Smooth muscle cell (in vitro differentiated cells): ENCODE data around the gene BCAS3. TPM values are rescaled to one million over a fixed set of nuclear protein-coding genes. Genes with fewer than 3 reads are reported as not detected.

ENCODE experiments used
- DNase-seq: peaks from one replicate; lab custom pipeline; 2025; ENCODE audit not compliant: unreplicated experiment; lab: John Stamatoyannopoulos, UW
- H2AFZ ChIP-seq: fragments of 200-600 bp; sonication (generic); 2 replicates; pipeline ENCODE4 v1.6.0; 2016; ENCODE audit warnings: antibody characterized with exemption, low read depth, mild to moderate bottlenecking
- H3F3A ChIP-seq: fragments of 200-600 bp; sonication (generic); 2 replicates; pipeline ENCODE4 v1.6.0; 2017; ENCODE audit warnings: antibody characterized with exemption, low read depth
- H3K27ac ChIP-seq: fragments of 200-600 bp; sonication (generic); 2 replicates; pipeline ENCODE4 v1.5.1; 2016; ENCODE audit warnings: low read depth, mild to moderate bottlenecking
- H3K27me3 ChIP-seq: fragments of 200-600 bp; sonication (generic); 2 replicates; pipeline ENCODE4 v1.6.1; 2016; ENCODE audit warnings: low read depth, mild to moderate bottlenecking
- H3K36me3 ChIP-seq: fragments of 200-600 bp; sonication (generic); 2 replicates; pipeline ENCODE4 v1.5.1; 2016; ENCODE audit warnings: low read depth
- H3K4me1 ChIP-seq: fragments of 200-600 bp; sonication (generic); 2 replicates; pipeline ENCODE4 v1.5.1; 2016; ENCODE audit warnings: low read depth
- H3K4me2 ChIP-seq: fragments of 200-600 bp; sonication (generic); 2 replicates; pipeline ENCODE4 v1.6.0; 2016; ENCODE audit warnings: mild to moderate bottlenecking
- H3K4me3 ChIP-seq: fragments of 200-600 bp; sonication (generic); 2 replicates; pipeline ENCODE4 v1.5.1; 2016; ENCODE audit warnings: mild to moderate bottlenecking
- H3K79me2 ChIP-seq: fragments of 200-600 bp; sonication (generic); 2 replicates; pipeline ENCODE4 v1.6.0; 2016; ENCODE audit warnings: low read depth, mild to moderate bottlenecking
- H3K9ac ChIP-seq: fragments of 200-600 bp; sonication (generic); 2 replicates; pipeline ENCODE4 v1.6.0; 2016; ENCODE audit warnings: low read depth
- H3K9me3 ChIP-seq: fragments of 200-600 bp; sonication (generic); replicated peaks from 2 replicates; pipeline ENCODE4 v1.5.1; 2016; ENCODE audit warnings: low read depth
- H4K20me1 ChIP-seq: fragments of 200-600 bp; sonication (generic); 2 replicates; pipeline ENCODE4 v1.6.0; 2016; ENCODE audit warnings: low read depth
- WGBS: methylation state at CpG from one replicate; pipeline ENCODE4 v1.1.7; 2016; ENCODE audit warnings: low lambda C conversion rate; 5-methylcytosine and 5-hydroxymethylcytosine counted together
- polyA plus RNA-seq: library from polyadenylated mRNA; unstranded; fragments of >200 nt; fragmentation: Nextera tagmentation; extraction: Ambion mirVana; gene quantifications from 2 replicates; pipeline ENCODE4 v1.2.1, GENCODE V29; 2016
- total RNA-seq: library from RNA; depleted of rRNA; stranded (reverse); fragments of >200 nt; gene quantifications from 2 replicates; pipeline ENCODE4 v1.2.3, GENCODE V29; 2014
- TF ChIP-seq, protein P1 (sequence below): fragments of 200-600 bp; sonication (generic); IDR thresholded peaks from 2 replicates; pipeline ENCODE4 v1.5.1; 2017; ENCODE audit warnings: borderline replicate concordance, mild to moderate bottlenecking, antibody characterized with exemption; ENCODE audit not compliant: insufficient read depth, poor library complexity, severe bottlenecking

Gene BCAS3
- total and polyA plus RNA-seq, 2 experiments from 2014 or later, result 17.2 to 54.5 TPM

DNA sequence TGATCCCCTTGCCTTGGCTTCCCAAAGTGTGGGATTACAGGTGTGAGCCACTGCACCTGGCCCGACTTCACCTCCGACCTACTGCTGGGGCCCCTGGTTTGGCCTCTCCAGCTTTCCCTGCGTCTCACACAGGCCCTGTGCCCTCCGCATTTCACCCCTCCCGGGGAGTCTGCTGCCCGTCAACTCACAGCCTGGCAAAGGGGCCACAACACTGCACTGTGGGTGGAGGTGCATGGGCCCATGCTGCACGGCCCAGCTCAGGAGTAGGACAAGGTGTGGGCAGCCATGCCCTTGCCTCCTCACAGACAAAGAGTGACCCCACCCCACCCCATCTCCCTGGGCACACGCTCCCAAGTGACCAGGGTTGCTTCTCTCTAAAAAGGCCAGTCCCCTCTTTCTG is 709.4 kb downstream of the BCAS3 start:
- Histone ChIP-seq H3K79me2 (no peaks in the 10 kb centered on the region), H3K4me2 (no peak overlapping the region), H3K27ac (no peak overlapping the region), H3K4me1 (no peaks in the 10 kb centered on the region), H3K9ac (no peak overlapping the region), H3K27me3 (no peaks in the 10 kb centered on the region), H3K9me3 (no peaks in the 10 kb centered on the region), H3F3A (no peaks in the 10 kb centered on the region), H3K4me3 (no peak overlapping the region), H3K36me3 (no peaks in the 10 kb centered on the region), H4K20me1 (no peaks in the 10 kb centered on the region), H2AFZ (no peak overlapping the region)
- DNase-seq, result no peak
- TF ChIP-seq, protein P1, sequence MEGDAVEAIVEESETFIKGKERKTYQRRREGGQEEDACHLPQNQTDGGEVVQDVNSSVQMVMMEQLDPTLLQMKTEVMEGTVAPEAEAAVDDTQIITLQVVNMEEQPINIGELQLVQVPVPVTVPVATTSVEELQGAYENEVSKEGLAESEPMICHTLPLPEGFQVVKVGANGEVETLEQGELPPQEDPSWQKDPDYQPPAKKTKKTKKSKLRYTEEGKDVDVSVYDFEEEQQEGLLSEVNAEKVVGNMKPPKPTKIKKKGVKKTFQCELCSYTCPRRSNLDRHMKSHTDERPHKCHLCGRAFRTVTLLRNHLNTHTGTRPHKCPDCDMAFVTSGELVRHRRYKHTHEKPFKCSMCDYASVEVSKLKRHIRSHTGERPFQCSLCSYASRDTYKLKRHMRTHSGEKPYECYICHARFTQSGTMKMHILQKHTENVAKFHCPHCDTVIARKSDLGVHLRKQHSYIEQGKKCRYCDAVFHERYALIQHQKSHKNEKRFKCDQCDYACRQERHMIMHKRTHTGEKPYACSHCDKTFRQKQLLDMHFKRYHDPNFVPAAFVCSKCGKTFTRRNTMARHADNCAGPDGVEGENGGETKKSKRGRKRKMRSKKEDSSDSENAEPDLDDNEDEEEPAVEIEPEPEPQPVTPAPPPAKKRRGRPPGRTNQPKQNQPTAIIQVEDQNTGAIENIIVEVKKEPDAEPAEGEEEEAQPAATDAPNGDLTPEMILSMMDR, result no peak
- 99% methylated on average over 8 of the region's 8 CpGs for WGBS

DNA sequence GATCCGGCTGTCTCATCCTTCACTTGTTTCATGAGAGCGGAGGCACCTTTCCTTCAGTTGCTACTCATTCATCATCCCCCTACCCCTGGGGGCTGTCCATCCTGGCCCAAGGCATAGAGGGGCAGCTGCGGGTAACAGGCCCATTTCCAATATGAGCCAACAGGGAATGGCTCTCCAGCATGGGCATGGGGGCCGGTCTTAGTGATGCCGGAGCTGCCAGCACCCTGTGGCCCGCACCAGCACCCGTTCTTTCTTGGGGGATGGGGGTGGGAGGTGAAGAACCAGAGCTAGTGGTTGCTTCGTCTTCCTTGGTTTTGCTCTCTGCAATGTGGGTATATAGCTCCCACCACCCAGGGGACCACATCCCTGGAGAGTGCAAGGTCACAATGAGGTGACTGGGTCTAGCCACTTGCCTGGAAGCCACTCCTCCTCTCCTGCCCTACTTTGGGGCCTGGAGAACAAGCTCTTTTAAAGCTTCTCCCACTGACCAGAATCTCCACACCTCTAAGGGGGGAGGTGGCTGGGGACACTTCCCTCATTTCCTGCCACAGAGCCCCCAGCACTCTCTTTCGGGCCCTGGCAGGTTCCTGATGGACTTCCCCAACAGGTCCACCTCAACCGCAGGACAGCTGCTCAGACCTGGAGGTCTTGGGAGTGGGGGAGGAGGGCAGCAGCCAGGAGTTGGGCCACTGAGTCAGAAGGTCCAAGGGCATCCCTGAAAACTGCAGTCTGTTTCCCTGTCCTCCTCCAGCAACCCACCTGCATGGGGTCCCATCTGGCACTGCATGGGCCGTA is 710.1 kb downstream of the BCAS3 start:
- TF ChIP-seq, protein P1, result no peak
- no peak overlapping the region for H3K27ac ChIP-seq
- 97% methylated on average over 11 of the region's 11 CpGs for WGBS
- no peaks in the 10 kb centered on the region for H3F3A ChIP-seq
- H3K4me1 ChIP-seq, result no peaks in the 10 kb centered on the region
- H3K9me3 ChIP-seq, result no peaks in the 10 kb centered on the region
- H3K79me2 ChIP-seq, result no peaks in the 10 kb centered on the region
- no peak overlapping the region for H3K9ac ChIP-seq
- H3K4me2 ChIP-seq, result no peak overlapping the region
- no peaks in the 10 kb centered on the region for H4K20me1 ChIP-seq
- no peaks in the 10 kb centered on the region for H3K27me3 ChIP-seq
- no peak overlapping the region for H3K4me3 ChIP-seq
- no peaks in the 10 kb centered on the region for H3K36me3 ChIP-seq
- no peak for DNase-seq
- no peak overlapping the region for H2AFZ ChIP-seq

DNA sequence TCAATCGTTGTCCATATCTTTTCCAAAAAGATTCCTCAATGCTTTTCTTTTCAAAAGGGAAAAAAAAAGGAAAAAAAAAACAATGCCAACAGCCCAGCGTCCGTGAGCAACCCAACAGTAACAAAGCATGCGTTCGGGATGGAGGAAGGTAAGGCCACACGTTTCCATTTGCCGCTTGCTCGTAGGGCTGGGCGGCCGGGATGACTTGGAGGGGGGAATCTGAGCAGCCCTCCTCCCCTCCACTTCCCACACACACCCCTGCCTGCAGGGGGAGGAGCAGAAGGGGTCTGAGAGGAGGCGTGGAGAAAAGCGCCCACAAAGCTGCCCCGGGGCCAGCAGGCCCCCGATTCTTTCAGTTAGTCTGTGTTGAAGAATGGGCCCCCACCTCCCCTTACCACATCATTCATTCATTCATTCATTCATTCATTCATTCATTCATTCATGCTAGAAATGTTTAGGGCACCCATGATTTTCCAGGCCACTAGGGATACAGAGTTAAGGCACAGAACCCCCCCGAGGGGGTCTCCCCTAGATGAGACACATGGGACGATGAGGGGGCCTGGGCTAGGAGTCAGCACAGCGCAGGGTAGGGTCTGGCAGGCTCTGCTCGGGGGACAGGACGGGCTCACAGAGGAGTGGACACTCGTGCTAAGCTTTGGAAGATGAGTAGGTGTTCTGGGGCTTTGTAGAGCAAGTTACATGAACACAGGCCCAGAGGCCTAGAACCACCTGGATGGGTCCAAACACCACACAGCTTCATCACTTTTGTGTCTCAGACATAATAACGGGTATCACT is 711.1 kb downstream of the BCAS3 start:
- no peaks in the 10 kb centered on the region for H3K36me3 ChIP-seq
- 91% methylated on average over 21 of the region's 21 CpGs for WGBS
- H3K27ac ChIP-seq, result no peak overlapping the region
- TF ChIP-seq, protein P1, result no peak
- no peak overlapping the region for H2AFZ ChIP-seq
- H3K4me1 ChIP-seq, result no peaks in the 10 kb centered on the region
- H3K9me3 ChIP-seq, result no peaks in the 10 kb centered on the region
- no peaks in the 10 kb centered on the region for H3F3A ChIP-seq
- DNase-seq, result no peak
- no peaks in the 10 kb centered on the region for H3K79me2 ChIP-seq
- no peak overlapping the region for H3K4me2 ChIP-seq
- no peaks in the 10 kb centered on the region for H3K27me3 ChIP-seq
- no peak overlapping the region for H3K9ac ChIP-seq
- no peaks in the 10 kb centered on the region for H4K20me1 ChIP-seq
- H3K4me3 ChIP-seq, result no peak overlapping the region
